Measurements from ENCODE around the gene DGKQ. TPM values are rescaled to one million over a fixed set of nuclear protein-coding genes. Genes with fewer than 3 reads are reported as not detected.

Gene DGKQ
- total and polyA plus RNA-seq, 2 of the 8 experiments (the other 6 are each of a cell fraction or from before 2014, with no cell fraction given), result 7.3 to 9.7 TPM

GRCh38 chr4:954211-955020 is 19.0 kb downstream of the DGKQ start (continued):
- TF ChIP-seq RAD21 (IDR thresholded peaks at IDR 0.05 in 1 of 2, conservative IDR thresholded peaks at IDR 0.05 in 1 of 2; ENCODE audit: low read depth in 2 of 2, low read length in 2 of 2), result no peak
- TF ChIP-seq MAFK (IDR thresholded peaks at IDR 0.05; ENCODE audit: low read depth, low read length), result no peak
- TF ChIP-seq CEBPB (IDR thresholded peaks at IDR 0.05; ENCODE audit: low read depth, low read length), result no peak
- no peak for TF ChIP-seq RXRA (IDR thresholded peaks at IDR 0.05; ENCODE audit: insufficient read depth, low read depth, low read length)
- no peak for TF ChIP-seq RBBP5 (IDR thresholded peaks at IDR 0.05; ENCODE audit: borderline replicate concordance, low read depth, low read length)
- TF ChIP-seq MAX (IDR thresholded peaks at IDR 0.05), result no peak
- TF ChIP-seq ASH2L (IDR thresholded peaks at IDR 0.05; ENCODE audit: low read length), result no peak

Data from H1 (cell line).